Esophagus squamous epithelium (tissue), 5 donors: Measurements from ENCODE around the gene IL22RA1. TPM values are rescaled to one million over a fixed set of nuclear protein-coding genes. Genes with fewer than 3 reads are reported as not detected.

ENCODE experiments used
- DNase-seq: peaks from one replicate; lab custom pipeline; 2025; lab: John Stamatoyannopoulos, UW
- H3K27ac ChIP-seq, 4 donors: fragments of 200-600 bp; sonication (generic); one replicate each; pipeline ENCODE4 v1.5.1; 2016 to 2019; ENCODE audit warnings: mild to moderate bottlenecking in 1 of 4
- H3K27me3 ChIP-seq, 4 donors: fragments of 200-600 bp; sonication (generic); 1 replicate in 3 of 4; 2 replicates in 1 of 4; pipeline versions ENCODE4 v1.5.1 to v1.6.0; 2017 to 2021; ENCODE audit warnings: antibody characterized with exemption in 1 of 4
- H3K36me3 ChIP-seq, 3 donors: fragments of 200-600 bp; sonication (generic); one replicate each; pipeline ENCODE4 v1.5.1; 2016 to 2019
- H3K4me1 ChIP-seq, 3 donors: fragments of 200-600 bp; sonication (generic); one replicate each; pipeline ENCODE4 v1.5.1; 2017 to 2019
- H3K4me3 ChIP-seq, 4 donors: fragments of 200-600 bp; sonication (generic); 1 replicate in 3 of 4; 2 replicates in 1 of 4; pipeline ENCODE4 v1.5.1; 2016 to 2019; ENCODE audit warnings: mild to moderate bottlenecking in 2 of 4, moderate library complexity in 1 of 4
- H3K9me3 ChIP-seq, 3 donors: fragments of 200-600 bp; sonication (generic); one replicate each; pipeline ENCODE4 v1.5.1; 2016 to 2019
- POLR2A ChIP-seq, 4 donors: fragments of 450-650 bp; IDR thresholded peaks; one replicate each; pipeline ENCODE4 v1.6.1; 2017; ENCODE audit warnings: antibody characterized with exemption in 4 of 4, mild to moderate bottlenecking in 4 of 4, moderate library complexity in 3 of 4
- WGBS, 2 donors: methylation state at CpG; one replicate each; pipeline ENCODE4 v1.1.5; 2018; 5-methylcytosine and 5-hydroxymethylcytosine counted together
- intact Hi-C: fragments of 100-400 bp; cut with DNase I; formaldehyde crosslinking; loops from one replicate; pipeline ENCODE4 v1.15.0; 2022
- total RNA-seq, 4 donors: library from RNA; depleted of rRNA; stranded (reverse); fragments of >200 nt; gene quantifications; one replicate each; pipeline ENCODE4 v1.1.0, GENCODE V29; 2016
- TF ChIP-seq, protein P1 (sequence below), 6 experiments: fragments of 450-650 bp in 4 of 6; fragments of 200-600 bp in 2 of 6; sonication (generic) in 2 of 6; IDR thresholded peaks; one replicate each; pipeline ENCODE4 v1.5.1; 2016 to 2019; ENCODE audit warnings: antibody characterized with exemption in 6 of 6, mild to moderate bottlenecking in 4 of 6, moderate library complexity in 4 of 6
- donor health status: DM: yes; HTN: yes; CAD: no.

Gene IL22RA1, protein sequence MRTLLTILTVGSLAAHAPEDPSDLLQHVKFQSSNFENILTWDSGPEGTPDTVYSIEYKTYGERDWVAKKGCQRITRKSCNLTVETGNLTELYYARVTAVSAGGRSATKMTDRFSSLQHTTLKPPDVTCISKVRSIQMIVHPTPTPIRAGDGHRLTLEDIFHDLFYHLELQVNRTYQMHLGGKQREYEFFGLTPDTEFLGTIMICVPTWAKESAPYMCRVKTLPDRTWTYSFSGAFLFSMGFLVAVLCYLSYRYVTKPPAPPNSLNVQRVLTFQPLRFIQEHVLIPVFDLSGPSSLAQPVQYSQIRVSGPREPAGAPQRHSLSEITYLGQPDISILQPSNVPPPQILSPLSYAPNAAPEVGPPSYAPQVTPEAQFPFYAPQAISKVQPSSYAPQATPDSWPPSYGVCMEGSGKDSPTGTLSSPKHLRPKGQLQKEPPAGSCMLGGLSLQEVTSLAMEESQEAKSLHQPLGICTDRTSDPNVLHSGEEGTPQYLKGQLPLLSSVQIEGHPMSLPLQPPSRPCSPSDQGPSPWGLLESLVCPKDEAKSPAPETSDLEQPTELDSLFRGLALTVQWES
- 10 to 100 TPM in 2 of 4 donors, 1 to 10 TPM in 2; 3.6 to 16.0 (median 10.5) TPM for total RNA-seq

DNA sequence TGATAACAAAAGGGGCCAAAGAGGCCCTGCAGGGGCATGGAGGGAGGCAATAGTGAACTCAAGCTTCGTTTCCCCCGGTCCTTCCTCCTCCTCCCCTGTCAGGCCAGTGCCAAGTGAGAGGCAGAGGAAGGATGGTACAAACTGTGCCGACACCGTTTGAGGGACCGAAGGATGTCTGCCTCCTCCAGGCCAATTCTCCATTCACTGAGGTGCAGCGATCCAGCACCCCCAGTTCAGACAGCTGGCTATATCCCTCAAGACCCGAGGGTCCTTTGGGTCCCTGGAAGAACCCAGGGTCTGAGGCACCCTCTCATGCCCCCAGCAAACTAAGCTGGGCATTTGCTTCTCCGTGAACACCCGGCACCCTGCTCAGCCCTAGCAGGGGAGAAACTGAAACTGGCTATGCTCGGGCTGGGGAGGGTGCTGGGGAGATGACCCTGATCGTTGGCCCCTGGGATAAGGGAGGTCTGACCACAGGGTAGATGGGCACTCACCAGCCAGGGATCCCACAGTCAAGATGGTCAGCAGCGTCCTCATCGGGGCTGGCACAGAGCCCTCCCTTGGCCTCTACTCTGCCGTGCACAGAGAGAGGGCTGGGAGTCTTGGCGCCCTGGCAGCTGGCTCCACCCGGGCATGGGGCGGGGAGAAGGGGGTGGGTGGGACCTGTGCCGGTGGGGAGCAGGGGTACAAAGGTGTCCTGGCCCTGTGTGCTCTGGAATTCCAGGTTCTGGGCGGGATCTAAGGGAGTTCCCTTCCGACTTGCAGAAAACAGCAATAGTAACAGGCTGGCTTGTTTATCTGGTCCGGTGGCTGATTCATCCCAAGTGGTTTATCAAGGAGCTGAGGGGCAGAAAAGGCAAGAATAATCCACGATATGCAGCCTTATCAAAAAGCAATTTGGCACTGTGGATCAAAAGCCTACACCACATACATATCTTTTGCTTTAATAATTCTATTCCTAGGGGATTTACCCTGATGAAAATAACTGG, at the start of gene IL22RA1:
TSS of gene IL22RA1 (minus strand) at position 595 of the 989 bp plus-strand sequence. CDS start at position 537, 58 bp downstream.
- Histone ChIP-seq H3K4me3 (peak within 1 kb of the TSS; percentile 36 to 69 (median 52)), H3K9me3 (no peaks in the 10 kb centered on the region), H3K27me3 (peaks cover 0 to 4% (median 0%) of the 10 kb centered on the region in 4 donors), H3K27ac (peak within 1 kb of the TSS; percentile 56 to 85 (median 72)), H3K4me1 (peaks cover 4 to 36% (median 14%) of the 10 kb centered on the region in 3 donors), H3K36me3 (peaks cover 0 to 6% (median 0%) of the 10 kb centered on the region in 3 donors)
- 21 to 36% methylated on average over 11 to 12 of the region's 22 CpGs for WGBS, 2 donors
- intact Hi-C loops, result no loop called here
- TF ChIP-seq, protein P1, sequence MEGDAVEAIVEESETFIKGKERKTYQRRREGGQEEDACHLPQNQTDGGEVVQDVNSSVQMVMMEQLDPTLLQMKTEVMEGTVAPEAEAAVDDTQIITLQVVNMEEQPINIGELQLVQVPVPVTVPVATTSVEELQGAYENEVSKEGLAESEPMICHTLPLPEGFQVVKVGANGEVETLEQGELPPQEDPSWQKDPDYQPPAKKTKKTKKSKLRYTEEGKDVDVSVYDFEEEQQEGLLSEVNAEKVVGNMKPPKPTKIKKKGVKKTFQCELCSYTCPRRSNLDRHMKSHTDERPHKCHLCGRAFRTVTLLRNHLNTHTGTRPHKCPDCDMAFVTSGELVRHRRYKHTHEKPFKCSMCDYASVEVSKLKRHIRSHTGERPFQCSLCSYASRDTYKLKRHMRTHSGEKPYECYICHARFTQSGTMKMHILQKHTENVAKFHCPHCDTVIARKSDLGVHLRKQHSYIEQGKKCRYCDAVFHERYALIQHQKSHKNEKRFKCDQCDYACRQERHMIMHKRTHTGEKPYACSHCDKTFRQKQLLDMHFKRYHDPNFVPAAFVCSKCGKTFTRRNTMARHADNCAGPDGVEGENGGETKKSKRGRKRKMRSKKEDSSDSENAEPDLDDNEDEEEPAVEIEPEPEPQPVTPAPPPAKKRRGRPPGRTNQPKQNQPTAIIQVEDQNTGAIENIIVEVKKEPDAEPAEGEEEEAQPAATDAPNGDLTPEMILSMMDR (IDR thresholded peaks at IDR 0.05), result no peak
- no peak for TF ChIP-seq POLR2A (IDR thresholded peaks at IDR 0.05)
- DNase-seq, result no peak

DNA sequence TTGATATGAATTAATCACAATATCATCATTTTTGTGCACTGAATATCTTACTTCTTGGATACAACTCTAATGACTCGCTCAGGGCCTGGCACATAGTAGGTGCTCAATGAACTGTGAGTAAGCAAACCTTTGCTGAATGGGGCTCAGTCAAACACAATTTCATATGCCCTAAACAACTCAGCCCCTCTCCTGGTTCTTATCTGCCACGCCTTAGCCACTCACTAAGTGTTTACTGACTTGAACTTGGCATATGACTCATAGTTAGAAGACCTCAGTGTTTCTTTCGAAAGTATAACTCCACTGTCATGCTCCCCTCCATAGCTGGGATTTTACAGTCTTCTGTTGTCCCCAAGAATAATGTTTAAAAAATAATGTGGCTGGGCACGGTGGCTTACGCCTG, 48.9 kb upstream of the IL22RA1 start:
- WGBS, 2 donors, result 49 to 51% methylated on average over 3 to 5 of the region's 5 CpGs
- no peaks in the 10 kb centered on the region for H3K36me3 ChIP-seq
- H3K4me3 ChIP-seq, result no peak overlapping the region
- no peak for DNase-seq
- intact Hi-C loops, result no loop called here
- peaks cover 0 to 73% (median 8%) of the 10 kb centered on the region in 3 donors for H3K4me1 ChIP-seq
- TF ChIP-seq, protein P1 (IDR thresholded peaks at IDR 0.05), result no peak
- no peak for TF ChIP-seq POLR2A (IDR thresholded peaks at IDR 0.05)
- no peaks in the 10 kb centered on the region for H3K9me3 ChIP-seq
- peak overlapping the region in 3 of 4 donors; percentile 21 to 43 (median 23) for H3K27ac ChIP-seq
- H3K27me3 ChIP-seq, result peaks cover 0 to 15% (median 0%) of the 10 kb centered on the region in 4 donors

DNA sequence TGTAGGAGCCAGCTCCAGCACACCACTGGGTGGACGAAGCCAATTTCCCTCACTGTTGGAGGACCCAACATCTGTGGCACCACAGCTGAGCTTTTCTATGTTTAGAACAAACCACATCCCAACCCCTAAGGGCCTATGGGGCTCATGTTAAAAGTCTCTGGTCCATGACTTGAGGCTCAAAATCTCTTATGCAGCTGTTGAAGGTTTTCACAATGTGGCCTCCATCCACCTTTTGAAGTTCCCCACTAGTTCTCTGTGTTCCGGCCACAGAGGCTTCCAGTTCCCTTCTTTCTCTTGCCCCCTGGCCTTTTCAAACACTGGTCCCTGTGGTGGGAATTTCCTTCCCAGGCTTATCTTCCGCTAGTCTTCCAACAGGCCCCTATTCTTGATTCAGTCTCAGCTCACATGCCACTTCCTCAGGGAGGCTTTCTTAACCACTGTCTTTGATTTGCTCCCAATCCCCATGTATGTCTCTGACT, 48.1 kb upstream of the IL22RA1 start:
- H3K27ac ChIP-seq, result peak overlapping the region in 2 of 4 donors; percentile 21 to 22
- H3K4me1 ChIP-seq, result peaks cover 0 to 75% (median 8%) of the 10 kb centered on the region in 3 donors
- H3K4me3 ChIP-seq, result no peak overlapping the region
- intact Hi-C loops, result no loop called here
- H3K27me3 ChIP-seq, result peaks cover 0 to 17% (median 0%) of the 10 kb centered on the region in 4 donors
- H3K9me3 ChIP-seq, result no peaks in the 10 kb centered on the region
- H3K36me3 ChIP-seq, result no peaks in the 10 kb centered on the region
- 70 to 77% methylated on average over 3 of the region's 3 CpGs for WGBS, 2 donors
- TF ChIP-seq, protein P1 (IDR thresholded peaks at IDR 0.05), result no peak
- no peak for TF ChIP-seq POLR2A (IDR thresholded peaks at IDR 0.05)
- no peak for DNase-seq

DNA sequence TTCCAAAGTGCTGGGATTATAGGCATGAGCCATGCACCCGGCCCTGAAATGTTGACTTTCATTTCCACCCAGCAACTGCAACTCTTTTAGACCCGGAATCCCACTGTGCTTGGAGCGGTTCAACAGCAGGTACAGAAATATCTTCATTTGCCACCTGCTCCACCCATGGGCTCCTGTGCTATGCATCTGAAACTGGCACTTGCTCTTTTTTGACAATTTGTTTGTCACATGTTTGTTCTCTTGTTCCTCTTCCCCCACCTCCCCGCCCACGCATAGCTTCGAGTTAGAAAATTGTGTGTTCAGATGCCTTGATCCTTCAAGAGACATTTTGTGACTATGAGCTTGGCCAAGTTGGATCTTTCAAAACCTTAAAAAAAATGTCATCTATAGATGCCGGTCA, 46.6 kb upstream of the IL22RA1 start:
- intact Hi-C loops, result no loop called here
- 71 to 81% methylated on average over 7 of the region's 7 CpGs for WGBS, 2 donors
- H3K27ac ChIP-seq, result peak overlapping the region in 2 of 4 donors; percentile 22 to 62
- H3K9me3 ChIP-seq, result no peaks in the 10 kb centered on the region
- H3K36me3 ChIP-seq, result no peaks in the 10 kb centered on the region
- no peak overlapping the region for H3K4me3 ChIP-seq
- H3K27me3 ChIP-seq, result peaks cover 0 to 17% (median 0%) of the 10 kb centered on the region in 4 donors
- H3K4me1 ChIP-seq, result peaks cover 0 to 68% (median 8%) of the 10 kb centered on the region in 3 donors
- TF ChIP-seq, protein P1 (IDR thresholded peaks at IDR 0.05), result no peak
- TF ChIP-seq POLR2A (IDR thresholded peaks at IDR 0.05), result peak in 1 of 4 donors; percentile 20
- DNase-seq, result no peak
